Stimulated activated CD4-positive, alpha-beta T cell treated with anti-CD3 and anti-CD28 coated beads, Interleukin-1b, Interleukin-23, amount 100 ng/mL, for 4 hours (primary cell): ENCODE data around the gene TAF4B.
A peak's percentile ranks its signal among the peaks of the same experiment; 100 is the strongest.
"Not testable (repeated sequence)": the region's sequence is repeated elsewhere in the genome, so short reads cannot be mapped to it uniquely, and the experiment has no call there.

Experiments
- DNase-seq, 2 donors: peaks; one replicate each; pipeline ENCODE4 v3.0.0-alpha.2; 2020; ENCODE audit warnings: low read depth in 2 of 2

The TAF4B gene, protein sequence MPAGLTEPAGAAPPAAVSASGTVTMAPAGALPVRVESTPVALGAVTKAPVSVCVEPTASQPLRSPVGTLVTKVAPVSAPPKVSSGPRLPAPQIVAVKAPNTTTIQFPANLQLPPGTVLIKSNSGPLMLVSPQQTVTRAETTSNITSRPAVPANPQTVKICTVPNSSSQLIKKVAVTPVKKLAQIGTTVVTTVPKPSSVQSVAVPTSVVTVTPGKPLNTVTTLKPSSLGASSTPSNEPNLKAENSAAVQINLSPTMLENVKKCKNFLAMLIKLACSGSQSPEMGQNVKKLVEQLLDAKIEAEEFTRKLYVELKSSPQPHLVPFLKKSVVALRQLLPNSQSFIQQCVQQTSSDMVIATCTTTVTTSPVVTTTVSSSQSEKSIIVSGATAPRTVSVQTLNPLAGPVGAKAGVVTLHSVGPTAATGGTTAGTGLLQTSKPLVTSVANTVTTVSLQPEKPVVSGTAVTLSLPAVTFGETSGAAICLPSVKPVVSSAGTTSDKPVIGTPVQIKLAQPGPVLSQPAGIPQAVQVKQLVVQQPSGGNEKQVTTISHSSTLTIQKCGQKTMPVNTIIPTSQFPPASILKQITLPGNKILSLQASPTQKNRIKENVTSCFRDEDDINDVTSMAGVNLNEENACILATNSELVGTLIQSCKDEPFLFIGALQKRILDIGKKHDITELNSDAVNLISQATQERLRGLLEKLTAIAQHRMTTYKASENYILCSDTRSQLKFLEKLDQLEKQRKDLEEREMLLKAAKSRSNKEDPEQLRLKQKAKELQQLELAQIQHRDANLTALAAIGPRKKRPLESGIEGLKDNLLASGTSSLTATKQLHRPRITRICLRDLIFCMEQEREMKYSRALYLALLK

DNA sequence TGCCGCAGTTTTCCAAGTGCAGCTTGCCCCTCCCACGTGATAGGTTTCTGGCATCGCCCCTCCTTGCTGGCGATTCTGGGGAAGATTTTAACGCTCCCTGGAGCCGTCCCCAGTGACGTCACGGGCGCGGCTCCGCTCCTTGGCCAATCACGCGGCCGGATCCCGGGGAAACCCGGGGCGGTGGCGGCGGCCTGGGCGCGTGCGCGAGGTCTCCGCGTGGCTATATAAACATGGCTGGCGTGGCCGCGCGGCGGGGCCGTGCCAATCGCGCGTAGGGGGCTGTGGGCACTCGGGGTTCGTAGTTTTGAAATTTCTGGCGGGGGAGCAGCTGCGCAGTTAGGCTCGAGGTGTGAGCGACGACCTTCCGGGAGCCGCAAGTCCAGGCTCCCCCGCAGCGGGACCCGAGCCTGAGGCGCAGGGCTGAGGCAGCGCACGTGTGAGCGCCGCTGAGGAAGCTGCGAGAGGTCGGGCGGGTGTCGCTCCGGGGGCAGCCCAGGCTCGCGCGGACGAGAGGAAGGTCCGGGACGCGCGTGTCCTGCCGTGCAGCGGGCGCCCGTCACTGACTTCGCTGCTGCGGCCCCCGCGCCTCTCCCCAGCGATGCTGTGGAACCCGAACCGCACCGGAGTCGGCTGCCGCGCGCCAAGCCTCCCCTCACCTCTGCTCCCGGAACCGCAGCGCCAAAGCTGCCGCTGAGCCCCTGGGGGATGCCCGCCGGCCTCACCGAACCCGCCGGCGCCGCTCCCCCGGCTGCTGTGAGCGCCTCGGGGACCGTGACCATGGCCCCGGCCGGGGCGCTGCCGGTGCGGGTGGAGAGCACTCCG lies at the start of gene TAF4B:
Gene TAF4B (plus strand): TSS at position 217 of the 822 bp plus-strand sequence. CDS start 489 bp downstream, at position 706.
- DNase-seq: peak; percentile 94 to 97

- no peak for DNase-seq
Measured at GRCh38 chr18:26181343-26181826, 44.9 kb upstream of the TAF4B start.

DNA sequence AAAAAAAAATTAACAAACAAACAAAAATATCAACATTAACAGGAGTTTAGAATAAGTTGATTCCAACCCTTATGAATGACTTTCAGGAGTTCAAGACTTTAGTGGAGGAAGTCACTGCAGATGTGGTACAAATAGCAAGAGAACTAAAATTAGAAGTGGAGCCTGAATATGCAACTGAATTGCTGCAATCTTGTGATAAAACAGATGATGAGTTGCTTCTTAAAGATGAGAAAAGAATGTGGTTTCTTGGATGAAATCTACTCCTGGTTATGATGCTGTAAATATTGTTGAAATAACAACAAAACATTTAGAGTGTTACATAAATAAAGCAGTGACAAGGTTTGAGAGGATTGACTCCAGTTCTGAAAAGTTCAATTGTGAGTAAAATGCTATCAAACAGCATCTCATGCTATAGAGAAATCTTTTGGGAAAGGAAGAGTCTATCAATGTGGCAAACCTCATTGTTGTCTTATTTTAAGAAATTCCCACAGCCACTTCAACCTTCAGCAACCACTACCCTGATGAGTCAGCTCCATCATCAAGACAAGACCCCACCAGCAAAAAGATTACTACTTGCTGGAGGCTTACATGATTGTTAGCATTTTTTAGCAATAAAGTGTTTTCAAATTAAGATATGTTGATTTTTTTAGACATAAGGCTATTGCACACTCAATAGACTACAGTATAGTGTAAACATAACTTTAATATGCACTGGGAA lies 42.7 kb upstream of the TAF4B start:
- no peak for DNase-seq

DNA sequence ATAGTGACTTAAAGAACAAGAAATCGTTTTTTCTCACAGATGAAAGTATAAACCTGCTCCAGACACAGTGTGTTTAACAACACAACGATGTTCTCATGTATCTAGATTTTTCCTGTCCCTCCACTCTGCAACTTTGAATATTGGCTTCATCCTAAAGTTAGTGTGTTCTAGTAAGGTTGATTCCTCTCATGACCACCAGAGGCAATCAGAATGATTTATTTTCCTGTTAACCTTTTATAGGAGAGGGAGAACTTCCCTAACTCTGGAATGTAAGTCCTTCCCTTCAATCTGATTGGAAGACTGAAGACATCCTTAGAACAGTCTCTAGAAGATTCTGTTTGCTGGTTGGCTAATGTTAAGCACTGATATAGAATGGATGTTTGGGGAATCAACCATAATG lies 41.0 kb upstream of the TAF4B start:
- no peak for DNase-seq

DNA sequence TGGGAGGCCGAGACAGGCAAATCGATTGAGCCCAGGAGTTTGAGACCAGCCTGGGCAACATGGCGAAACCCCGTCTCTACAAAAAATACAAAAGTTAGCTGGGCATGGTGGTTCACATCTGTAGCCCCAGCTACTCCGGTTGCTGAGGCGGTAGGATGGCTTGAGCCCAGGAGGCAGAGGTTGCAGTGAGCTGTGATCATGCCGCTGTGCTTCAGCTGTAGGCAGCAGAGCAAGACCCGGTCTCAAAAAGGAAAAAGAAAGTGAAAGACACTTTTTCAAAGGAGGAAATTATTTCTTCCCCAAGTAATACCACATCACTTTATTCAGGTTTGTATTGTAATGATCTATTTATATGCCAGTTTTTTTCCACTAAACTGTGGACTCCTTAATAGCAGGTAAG lies 35.7 kb upstream of the TAF4B start:
- DNase-seq: peak; percentile 9 to 15

GRCh38 chr18:26192233-26192632 lies 34.0 kb upstream of the TAF4B start:
- DNase-seq: no peak

DNA sequence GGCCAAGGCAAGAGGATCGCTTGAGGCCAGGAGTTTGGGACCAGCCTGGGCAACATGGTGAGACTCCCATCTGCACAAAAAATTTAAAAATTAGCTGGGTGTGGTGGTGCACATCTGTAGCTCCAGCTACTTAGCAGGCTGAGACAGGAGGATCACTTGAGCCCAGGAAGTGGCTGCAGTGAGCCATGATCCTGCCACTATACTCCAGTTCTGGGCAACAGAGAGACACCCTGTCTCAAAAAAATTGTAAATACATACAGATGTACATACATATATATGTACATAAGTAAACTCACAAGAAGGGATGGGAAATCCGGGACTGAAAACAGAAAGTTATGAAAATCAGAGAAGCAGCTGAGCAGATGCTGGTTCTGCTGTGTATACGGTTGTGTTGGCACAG lies 29.6 kb upstream of the TAF4B start:
- DNase-seq: no peak

- not testable (repeated sequence) for DNase-seq
Measured at GRCh38 chr18:26202001-26202400, 24.2 kb upstream of the TAF4B start.

GRCh38 chr18:26205318-26205717 lies 20.9 kb upstream of the TAF4B start:
- no peak for DNase-seq

GRCh38 chr18:26206488-26206887 lies 19.8 kb upstream of the TAF4B start:
- DNase-seq: no peak

DNA sequence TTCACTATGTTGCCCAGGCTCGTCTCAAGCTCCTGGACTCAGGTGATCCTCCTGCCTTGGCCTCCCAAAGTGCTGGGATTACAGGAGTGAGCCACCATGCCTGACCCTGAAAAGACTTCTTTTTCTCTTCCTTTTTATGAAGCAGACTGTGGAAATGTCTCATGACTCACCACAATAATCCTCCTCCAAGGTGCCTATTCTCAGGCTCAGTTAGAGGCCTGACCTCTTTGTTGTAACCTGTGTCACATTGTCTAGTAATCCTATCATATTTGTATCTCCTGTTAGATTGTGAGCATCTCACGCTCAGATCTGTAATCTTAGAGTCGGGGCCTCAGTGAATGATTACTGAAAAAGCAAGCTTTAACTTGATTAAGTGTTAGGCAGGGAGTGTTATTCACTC lies 18.3 kb upstream of the TAF4B start:
- DNase-seq: no peak

- no peak for DNase-seq
Measured at GRCh38 chr18:26208977-26209376, 17.3 kb upstream of the TAF4B start.

- no peak for DNase-seq
Measured at GRCh38 chr18:26210147-26210546, 16.1 kb upstream of the TAF4B start.

DNA sequence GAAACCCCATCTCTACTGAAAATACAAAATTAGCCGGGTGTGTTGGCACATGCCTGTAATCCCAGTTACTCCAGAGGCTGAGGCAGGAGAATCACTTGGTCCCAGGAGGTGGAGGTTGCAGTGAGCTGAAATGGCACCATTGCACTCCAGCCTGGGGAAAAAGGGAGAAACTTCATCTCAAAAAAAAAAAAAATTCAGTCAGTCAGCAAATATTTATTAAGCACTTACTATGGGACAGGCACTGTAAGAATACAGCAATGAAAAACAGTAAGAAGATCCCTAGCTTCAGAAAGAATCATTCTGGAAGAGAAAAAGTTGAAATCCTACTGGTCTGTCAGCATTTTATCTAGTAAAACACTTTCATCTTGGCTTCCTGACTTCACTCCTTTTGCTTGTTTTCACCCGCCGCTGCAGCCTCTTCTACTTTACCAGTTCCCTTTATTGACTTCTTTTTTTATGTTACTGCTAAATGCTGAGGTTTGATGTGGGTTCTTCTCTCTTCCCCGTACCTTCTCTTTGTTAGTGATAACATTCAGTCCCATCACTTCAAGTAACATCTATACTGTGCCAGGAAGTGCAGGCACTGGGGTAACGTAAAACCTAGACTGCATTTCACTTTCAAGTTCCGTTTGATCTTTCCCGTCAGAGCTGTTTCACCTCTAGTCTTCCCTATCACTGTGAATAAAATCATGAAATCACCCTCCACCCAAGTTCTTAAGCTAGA lies 10.8 kb upstream of the TAF4B start:
- DNase-seq: peak; percentile 7 to 40

GRCh38 chr18:26225022-26225693 lies 1.1 kb upstream of the TAF4B start:
- no peak for DNase-seq

- DNase-seq: no peak
Measured at GRCh38 chr18:26225915-26226228, 373 bp upstream of the TAF4B start.

GRCh38 chr18:26227051-26227670 lies 916 bp downstream of the TAF4B start:
- no peak for DNase-seq

- no peak for DNase-seq
Measured at GRCh38 chr18:26228562-26229260, 2.5 kb downstream of the TAF4B start.

DNA sequence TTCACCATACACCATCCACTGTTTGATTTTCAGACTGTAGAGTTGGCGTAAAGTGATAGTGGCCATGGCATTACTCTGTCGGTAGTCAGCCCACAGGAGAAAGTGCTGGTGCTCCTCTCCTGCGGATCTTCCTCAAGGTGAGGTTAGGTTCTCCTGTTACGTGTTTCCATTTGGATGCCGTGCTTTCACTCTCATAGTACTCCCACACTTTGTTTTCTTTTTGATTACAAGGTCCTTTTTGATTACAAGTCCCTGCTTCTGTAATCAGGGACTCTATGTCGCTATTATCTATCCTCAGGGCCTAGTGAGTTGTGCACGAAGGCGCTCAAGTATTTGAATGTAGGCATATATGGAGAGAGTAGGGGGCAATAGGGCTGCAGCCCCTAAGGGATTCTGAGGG lies 4.3 kb downstream of the TAF4B start:
- DNase-seq: no peak
